HPDE6-E6E7 (cell line): ENCODE results near the gene OAF.
A peak's percentile ranks its signal among the peaks of the same experiment; 100 is the strongest.

Experiments used
- DNase-seq: peaks from one replicate; pipeline ENCODE4 v3.0.0; 2011; ENCODE audit warnings: missing footprints; ENCODE audit errors: extremely low spot score

The OAF gene

DNA sequence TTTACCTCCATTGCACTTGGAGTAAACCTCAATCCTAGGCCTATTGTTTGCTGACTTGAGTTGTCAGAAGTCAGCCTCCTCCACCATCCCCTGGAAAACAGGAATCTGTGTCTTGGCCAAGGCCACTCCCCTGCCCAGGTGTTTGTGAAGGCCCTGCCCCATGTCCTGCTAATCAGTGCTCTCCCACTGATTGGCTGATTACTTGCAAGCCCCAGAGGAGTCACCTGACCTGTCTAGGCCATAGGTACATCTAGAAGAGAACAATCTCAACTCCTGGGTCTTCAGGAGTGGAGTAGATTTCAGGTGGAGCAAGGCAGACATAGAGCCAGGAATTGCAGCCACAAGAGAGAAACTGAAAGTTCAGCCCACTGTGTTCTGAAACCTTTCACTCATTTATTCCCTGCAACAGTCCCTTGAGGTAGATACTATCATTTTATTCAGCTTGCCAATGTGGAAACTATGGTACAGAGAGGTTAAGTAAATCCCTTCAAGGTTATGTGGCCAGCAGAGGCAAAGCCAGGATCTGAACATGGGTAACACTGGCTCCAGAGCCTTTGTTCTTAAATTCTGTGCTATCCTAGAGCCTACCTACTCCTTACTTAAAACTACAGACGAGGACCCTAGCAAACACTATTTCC, 10.4 kb downstream of the OAF start:
- no peak for DNase-seq

DNA sequence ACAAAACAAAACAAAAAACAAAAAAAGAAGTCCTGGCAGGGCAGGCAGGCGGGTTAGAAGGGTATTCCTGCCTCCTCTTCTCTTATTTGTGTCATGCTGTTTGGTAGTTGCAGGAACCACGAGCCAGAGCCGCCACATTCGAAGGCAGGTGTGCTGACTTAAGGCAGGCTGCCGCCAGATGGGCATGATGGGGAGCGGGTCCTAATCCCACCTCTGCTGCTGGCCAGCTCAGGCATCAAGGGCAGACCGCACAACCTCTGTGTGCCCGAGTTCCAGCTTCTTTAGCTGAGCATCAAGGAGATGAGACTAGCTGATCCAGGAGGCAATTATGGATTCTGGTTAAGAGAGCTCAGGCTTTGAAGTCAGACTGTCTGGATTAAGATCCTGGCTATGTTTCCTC, 12.1 kb downstream of the OAF start:
- DNase-seq: no peak

DNA sequence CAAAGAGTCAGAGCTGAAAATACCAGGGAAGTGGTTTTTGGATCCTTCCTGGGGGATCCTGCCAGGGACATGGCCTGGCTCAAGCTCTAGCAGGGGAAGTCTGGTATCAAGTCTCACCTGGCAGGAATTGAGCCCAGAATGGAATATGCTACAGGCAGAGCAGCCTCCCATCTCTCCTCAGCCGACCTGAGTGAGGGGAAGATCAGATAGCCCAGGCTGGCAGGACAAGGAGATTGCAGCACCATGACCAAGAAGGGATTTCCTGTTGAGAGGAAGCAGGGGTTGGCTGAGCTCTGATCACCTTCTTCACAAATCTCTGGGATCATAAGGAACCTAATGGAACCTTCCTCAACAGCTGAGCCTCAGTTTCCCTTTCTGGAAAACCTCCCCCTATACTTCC, 13.0 kb downstream of the OAF start:
- no peak for DNase-seq

DNA sequence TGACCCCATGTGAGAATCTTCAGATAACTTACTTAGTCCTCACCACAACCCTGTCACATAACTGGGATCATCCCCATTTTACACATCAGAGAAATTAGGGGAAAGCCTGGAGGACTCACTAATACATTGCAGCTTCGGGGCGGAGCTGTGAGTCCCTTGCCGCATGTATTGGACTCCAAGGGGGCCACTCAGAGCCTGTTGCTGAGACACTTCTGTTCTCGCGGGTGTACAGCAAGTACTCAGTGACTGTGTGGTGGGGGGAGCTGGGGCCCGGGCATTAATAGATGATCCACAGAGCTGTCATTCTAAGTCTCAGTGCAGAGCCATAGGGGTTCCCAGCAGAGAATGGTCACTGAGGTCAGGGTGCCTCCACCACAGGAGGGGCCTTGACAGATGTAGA, 13.5 kb downstream of the OAF start:
- DNase-seq: no peak

DNA sequence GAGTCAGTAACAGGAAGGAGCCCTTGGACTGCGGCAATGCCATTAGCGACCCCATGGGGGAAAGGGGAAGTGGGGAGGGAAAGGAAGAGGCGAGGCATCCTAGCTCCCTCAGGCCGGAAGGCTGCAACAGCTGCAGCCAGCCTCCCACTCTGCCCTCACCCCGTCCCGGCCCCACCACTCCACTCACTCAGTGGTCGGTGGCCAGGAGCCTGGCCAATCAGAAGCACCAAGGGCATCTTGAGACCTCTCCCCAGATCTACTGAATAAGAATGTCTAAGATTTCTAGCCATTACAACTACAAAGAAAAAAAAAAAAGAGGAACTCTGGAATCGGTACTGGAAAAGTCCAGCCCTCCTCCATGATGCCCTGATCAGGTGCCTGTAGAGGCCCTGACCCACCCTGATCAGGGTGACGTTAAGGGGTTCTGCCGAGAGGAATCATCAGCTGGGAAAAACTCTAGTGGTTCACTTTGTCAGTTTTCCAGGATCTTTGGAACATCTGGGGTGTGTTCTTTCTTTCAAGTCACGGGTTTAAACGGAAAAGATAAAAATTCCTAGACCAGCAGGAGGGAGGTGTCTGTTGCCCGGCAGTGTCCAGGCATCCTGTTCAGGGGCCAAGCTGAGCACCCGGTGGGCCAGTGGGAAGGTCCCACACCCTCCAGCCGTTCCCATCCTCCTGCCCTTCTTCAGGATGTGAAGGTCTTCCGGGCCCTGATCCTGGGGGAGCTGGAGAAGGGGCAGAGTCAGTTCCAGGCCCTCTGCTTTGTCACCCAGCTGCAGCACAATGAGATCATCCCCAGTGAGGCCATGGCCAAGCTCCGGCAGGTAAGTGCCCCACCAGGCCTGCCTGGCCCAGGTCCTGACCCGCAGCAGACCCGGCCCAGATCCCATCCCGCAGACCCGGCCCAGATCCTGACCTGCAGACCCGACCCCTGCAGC, 14.4 kb downstream of the OAF start:
- no peak for DNase-seq

DNA sequence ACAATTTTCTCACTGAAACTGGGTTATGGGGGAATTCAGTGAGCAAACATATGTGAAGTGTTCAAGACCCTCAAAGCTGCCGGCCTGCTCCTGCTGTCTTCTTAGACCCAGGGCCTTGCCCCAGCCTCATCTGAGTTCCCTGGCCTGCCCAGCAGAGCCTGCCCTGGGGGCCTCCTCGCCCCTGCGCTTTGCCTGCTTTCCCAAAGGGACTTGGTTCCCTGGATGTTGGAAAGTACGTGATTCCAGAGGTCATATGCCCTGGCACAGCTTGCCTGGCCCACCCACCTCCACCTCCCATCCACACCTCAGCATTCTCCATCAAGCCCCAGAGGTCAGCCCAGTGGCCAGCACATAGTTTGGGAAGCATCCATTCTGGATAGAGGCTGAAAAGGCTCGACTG, 15.4 kb downstream of the OAF start:
- DNase-seq: no peak

DNA sequence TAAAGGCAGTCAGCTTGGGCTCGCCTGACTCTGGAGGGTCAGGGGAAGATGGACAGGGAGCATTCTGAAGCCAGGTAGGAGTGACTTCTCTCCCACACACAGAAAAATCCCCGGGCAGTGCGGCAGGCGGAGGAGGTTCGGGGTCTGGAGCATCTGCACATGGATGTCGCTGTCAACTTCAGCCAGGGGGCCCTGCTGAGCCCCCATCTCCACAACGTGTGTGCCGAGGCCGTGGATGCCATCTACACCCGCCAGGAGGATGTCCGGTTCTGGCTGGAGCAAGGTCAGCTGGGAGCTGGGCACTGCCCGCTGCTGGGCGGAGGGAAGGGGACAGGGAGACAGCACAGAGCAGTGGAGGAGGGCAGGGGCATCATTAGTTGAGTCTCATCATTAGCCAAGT, 15.9 kb downstream of the OAF start:
- DNase-seq: no peak

DNA sequence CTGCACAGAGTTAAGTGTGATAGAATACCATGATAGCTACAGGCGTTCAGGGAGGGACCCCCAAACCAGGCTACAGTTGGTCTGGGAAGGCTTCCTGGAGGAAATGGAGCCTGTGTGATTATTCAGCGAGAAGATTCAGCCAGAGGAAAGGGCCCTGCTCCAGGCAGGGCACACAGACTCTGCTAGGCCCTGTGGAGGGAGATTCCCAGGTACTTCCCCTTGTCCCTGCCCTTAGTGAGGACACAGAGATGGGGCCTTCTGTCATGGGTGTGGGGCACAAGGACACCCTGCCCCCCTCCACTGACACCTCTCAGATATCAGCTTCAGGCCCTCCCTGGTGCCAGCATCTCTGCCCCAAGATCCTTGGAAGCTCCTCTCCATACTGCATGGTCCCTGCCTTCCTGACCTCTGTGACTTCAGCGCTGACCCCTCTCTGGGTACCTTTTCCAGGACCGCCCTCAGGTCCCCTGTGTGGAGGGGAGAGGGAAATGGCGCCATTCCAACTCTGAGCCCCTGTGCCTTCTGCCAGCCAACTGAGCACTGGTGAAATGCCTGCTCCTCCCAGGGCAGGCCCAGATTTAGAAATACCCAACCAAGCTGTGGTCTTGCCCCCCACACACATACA, 16.5 kb downstream of the OAF start:
- no peak for DNase-seq

DNA sequence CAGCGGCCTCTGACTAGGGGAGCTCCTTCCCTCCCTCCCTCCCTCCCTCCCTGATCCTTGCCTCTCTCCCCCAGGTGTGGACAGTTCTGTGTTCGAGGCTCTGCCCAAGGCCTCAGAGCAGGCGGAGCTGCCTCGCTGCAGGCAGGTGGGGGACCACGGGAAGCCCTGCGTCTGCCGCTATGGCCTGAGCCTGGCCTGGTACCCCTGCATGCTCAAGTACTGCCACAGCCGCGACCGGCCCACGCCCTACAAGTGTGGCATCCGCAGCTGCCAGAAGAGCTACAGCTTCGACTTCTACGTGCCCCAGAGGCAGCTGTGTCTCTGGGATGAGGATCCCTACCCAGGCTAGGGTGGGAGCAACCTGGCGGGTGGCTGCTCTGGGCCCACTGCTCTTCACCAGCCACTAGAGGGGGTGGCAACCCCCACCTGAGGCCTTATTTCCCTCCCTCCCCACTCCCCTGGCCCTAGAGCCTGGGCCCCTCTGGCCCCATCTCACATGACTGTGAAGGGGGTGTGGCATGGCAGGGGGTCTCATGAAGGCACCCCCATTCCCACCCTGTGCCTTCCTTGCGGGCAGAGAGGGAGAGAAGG, 18.1 kb downstream of the OAF start:
- DNase-seq: no peak

DNA sequence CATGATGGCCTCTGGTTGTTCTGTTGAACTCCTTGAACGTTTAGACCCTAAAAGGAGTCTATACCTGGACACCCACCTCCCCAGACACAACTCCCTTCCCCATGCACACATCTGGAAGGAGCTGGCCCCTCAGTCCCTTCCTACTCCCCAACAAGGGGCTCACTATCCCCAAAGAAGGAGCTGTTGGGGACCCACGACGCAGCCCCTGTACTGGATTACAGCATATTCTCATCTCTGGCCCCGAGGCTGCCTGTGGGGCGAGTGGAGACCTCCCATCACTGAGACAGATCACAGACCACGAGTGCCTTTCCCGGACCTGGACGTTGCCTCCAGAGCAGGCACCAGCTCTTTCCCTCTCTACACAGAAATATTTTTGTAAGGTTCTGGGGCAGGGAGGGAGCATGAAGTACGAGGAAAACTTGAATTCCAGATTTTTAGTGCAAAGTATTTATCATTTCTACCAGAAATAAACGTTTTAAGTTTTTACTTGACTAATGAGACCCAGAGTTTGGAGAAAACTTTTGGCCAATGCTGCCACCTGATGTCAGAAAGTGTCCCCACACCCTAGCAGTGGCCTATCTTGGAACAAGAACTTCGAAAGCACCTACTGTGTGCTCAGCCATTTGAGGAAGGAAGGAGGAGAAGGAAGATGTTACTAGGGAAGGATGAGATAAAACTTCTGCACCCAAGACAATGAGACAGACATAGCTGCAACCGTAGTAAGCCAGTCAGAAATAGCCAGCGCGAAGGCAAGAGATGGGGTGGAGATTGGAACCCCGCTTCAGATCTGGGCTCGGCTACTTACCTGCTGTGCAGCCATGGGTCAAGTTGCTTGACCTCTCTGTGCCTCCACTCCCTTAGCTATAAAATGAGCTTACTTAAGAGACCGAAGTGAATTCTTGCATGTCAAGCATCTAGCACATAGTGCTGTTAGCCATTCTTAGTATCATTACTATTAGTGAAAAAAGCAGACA, 18.9 kb downstream of the OAF start:
- no peak for DNase-seq

DNA sequence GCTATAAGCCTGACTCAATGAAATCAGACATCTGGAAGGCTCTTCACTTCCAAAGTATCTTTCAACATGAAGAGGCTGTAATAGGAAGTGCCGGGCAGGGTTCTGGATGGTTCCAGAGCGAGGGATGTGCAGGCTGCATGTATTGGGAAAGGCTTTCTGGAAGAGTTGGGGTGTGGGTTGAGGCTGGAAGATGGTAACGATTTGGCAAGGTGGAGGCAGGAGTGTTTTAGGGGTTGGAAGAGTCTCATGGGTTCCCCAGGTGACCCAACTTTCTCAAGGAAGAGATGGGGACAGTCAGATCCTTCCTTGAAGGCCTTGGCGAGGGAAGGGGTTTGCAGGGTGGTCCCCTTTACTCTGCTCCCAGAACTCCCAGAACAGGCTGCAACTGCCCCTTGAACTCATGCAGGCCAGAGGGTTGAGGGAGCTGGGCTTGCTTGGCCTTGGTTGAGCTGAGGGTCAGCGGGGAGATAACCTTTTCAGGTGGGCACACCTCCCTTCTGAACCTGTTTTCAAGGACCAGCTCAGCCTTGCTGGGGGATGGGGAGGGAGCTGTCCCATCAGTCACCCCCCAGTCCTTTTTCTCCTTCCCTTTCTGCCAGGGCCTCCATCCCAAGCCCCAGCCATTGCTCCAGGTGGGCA, 19.7 kb downstream of the OAF start:
- no peak for DNase-seq

DNA sequence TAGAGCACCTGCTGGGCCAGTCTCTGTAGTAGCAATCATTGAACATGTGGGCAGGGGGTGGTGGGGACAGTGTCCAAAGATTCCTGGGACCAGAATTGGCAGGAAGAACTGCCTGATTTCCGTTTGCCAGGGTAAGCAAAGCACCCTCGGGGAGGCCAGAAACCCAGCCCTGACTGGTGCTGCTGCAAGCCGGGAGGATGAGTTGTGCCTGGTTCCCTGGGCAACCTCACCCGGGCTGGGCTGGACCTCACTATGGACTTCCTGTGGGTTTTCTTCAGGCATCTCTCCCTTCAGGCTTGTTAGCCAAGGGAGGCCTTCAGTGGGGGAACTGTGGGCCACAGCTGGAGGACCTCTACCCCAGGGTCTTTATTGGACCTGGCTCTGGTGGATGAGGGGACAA, 21.1 kb downstream of the OAF start:
- no peak for DNase-seq

DNA sequence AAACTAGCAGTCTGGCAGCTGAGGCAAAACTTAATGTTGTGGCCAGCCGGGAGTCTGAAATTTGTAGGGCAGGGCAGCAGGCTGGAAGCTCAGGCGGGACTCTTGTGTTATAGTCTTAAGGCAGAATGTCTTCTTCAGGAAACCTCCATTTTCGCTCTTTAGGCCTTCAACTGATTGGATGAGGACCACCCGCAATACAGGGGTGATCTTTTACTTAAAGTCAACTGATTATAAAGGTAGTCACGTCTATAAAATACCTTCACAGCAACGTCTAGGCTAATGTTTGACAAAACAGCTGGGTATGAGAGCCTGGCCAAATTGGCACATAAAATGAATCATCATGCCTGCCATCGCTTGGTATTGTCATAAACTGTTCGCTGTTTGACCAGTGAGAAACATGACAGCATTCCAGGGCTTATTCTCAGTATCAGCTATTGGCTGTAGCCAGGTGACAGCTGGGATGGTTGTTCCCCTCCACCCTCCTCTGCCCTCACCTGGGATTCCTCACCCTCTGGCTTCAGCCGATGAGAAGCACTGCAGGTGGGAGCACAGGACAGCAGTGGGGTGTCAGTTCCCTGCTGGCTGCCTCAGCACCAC, 22.5 kb downstream of the OAF start:
- DNase-seq: no peak

DNA sequence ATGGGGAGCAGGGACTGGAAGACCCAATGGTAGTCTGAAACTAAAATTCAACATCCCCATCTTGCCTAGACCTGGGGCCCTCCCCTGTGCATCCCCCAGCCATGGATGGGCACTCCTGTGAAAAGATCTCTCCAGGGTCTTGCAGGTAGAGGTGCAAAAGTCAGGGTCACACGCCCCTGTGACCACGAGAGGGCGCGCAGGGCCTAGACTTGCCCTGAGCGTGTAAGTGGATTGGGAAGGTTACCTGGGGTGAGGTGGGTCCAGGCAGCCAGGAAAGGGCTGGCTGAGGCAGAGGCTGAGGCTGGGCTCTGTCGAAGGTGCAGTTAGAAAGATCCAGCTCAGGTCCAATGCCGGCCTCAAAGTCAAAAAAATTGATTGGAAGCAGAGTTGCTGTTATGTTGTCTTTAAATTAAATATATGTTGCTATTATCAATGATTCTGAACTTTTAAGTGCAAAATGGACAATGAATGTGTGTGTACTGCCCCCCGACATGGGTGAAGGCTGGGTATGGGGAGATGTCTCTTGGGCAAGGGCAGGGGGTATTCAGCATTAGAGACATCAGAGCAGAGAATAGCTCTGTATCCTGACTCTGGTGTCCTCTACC, 24.3 kb downstream of the OAF start:
- peak; percentile 85 for DNase-seq

DNA sequence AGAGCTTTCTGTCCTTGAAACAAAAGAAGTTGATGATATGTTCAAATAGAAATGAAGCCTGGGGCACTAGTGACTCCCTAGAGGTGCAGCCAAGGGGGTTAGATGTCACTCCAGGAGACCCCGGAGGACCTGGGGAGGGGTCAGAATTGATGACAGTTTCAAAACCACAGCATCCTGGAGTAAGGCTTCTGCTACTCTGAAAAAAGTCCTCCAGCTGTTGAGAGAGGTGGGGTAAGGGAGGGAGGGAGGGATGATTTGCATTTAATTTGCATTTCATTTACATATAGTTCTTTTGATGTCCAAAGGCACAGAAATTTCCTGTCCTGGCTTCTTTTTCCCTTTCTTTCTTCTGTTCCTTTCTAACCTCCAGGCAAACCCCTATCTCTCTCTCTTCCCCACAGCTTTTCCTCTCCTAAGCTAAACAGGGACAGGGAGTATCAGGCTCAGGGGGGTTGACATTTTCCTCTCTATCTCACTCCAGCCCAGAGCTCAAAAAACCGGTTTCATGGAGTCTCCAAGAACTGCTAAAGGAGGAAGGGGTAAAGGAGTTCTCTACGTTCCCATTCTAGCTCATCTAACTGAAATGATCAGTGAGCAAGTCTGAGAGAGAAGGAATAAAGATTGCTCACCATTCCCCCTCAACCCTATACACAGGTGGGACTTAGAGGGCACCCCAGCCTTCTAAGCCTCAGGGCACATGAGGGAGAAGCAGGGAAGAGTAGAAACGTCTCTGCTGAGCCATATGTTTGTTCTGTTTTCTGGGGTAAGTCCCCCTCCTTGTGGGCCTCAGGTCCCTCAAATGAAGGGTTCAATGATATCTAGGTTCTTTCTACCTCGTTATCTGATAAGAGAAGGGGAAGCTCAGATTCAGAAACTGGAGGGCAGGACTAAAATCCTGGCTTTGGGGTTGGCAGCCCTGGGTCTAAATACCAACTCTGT, 25.6 kb downstream of the OAF start:
- DNase-seq: no peak

DNA sequence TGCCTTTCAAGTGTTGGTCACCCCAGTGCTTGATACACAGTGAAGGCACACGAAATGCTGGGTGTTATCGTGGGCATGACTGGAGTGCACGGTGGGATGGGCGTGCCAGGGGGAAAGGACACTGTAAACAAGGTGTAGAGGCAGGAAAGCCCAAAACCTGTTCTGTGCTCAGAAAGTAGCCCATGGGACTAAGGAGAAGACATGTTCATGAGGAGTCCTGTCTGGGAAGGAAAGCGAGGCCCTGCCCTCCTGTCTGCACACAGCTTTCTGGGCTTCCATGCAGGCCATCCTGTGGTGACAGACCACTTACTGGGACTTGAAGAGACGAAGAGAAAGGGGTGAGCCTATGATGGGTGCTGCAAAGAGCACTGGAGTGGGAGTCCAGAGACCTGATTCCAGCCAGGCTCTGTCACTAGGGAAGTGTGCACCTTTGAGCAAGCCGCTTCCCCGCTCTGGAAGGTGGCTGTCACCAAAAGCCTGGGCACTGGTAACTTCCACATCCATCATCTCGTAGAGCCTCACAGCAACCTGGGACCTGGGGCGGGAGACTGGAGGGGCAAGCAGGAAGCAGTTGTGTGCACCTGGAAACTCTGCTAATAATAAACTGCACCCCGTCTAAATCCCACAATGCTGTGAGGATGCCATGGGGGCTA, 28.3 kb downstream of the OAF start:
- no peak for DNase-seq

DNA sequence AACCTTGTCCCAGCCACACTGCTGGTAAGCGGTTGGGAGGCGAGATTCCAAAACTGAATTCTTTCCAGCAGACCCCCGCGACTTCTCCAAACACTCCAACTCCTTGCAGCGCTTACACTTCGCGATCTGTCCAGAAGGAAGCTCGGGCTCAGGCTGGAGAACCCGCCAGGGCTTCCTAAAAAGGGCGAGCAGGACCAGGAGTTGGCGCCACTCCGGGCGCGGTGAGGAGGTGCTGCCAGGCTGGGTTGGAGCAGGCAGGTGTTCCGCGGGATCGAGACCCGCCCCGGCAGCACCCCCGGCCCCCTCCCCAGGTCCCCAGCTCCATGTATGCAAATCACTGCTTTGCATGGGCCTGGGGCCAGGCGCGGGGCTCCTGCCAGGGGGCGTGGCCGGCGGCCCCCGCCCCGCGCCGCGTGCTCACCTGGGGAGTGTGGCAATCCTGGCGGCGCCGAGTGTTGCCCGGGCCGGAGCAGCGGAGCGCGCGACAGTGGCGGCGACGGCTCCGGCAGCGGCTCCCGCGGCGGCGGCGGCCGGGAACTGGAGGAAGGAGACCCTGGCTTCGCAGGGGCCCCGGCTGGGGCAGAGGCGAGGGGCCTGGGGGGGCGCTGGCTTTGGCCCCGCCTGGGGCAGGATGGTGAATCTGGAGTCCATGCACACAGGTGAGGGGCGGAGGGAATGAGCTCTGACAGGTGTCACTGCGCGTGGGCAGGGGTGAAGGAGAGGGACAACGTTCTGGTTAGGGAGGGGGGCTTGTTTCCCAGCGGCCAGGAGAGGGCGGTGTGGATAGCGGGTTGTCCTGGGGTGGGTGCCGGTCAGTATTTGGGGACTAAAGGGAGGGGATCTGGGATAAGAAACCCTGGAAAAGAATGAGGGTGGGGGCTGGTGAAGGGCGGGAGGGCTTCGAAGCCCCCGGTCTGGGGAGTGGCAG, 29.1 kb downstream of the OAF start, which contains the start of gene POU2F3:
Gene POU2F3 (plus strand): TSS at position 428 of the 928 bp plus-strand sequence. CDS start 204 bp downstream, at position 632.
- no peak for DNase-seq
